GM23338 (cell line): ENCODE measurements around the gene LEO1. TPM values are rescaled to one million over a fixed set of nuclear protein-coding genes. Genes with fewer than 3 reads are reported as not detected.

Source experiments
- ATAC-seq: fragments of 200-7000 bp; cut with Tn5 transposase; 3 replicates; pipeline ENCODE4 v1.9.1; 2020
- DNase-seq: peaks from one replicate; pipeline ENCODE4 v3.0.0-alpha.2; 2015; ENCODE audit warnings: low spot score
- H2AFZ ChIP-seq: fragments of 200-600 bp; sonication (generic); 2 replicates; pipeline ENCODE4 v1.8.0; 2016; ENCODE audit warnings: antibody characterized with exemption, mild to moderate bottlenecking, moderate library complexity
- H3F3A ChIP-seq: fragments of 200-600 bp; sonication (generic); replicated peaks from 2 replicates; pipeline ENCODE4 v1.8.0; 2017; ENCODE audit warnings: antibody characterized with exemption, mixed run types, low read depth
- H3K27ac ChIP-seq: fragments of 200-600 bp; sonication (generic); 2 replicates; pipeline ENCODE4 v1.6.1; 2016; ENCODE audit warnings: low read depth
- H3K27me3 ChIP-seq: fragments of 200-600 bp; sonication (generic); 2 replicates; pipeline ENCODE4 v1.8.0; 2016; ENCODE audit warnings: mild to moderate bottlenecking, mixed run types, moderate library complexity; ENCODE audit not compliant: insufficient read depth
- H3K36me3 ChIP-seq: fragments of 200-600 bp; sonication (generic); 2 replicates; pipeline ENCODE4 v1.8.0; 2016; ENCODE audit warnings: mild to moderate bottlenecking; ENCODE audit not compliant: insufficient read depth
- H3K4me1 ChIP-seq: fragments of 200-600 bp; sonication (generic); 2 replicates; pipeline ENCODE4 v1.8.0; 2016; ENCODE audit warnings: mild to moderate bottlenecking, moderate library complexity; ENCODE audit not compliant: insufficient read depth
- H3K4me2 ChIP-seq: fragments of 200-600 bp; sonication (generic); 2 replicates; pipeline ENCODE4 v1.7.1; 2017; ENCODE audit warnings: mixed run types
- H3K4me3 ChIP-seq: fragments of 200-600 bp; sonication (generic); 2 replicates; pipeline ENCODE4 v1.6.1; 2016; ENCODE audit warnings: mixed run types
- H3K79me2 ChIP-seq: fragments of 200-600 bp; sonication (generic); replicated peaks from 2 replicates; pipeline ENCODE4 v1.8.0; 2017; ENCODE audit warnings: mild to moderate bottlenecking; ENCODE audit not compliant: insufficient read depth
- H3K9me2 ChIP-seq: fragments of 200-600 bp; sonication (generic); 2 replicates; pipeline ENCODE4 v1.8.0; 2017; ENCODE audit not compliant: insufficient read depth
- H4K20me1 ChIP-seq: fragments of 200-600 bp; sonication (generic); replicated peaks from 2 replicates; pipeline ENCODE4 v1.8.0; 2017; ENCODE audit warnings: mild to moderate bottlenecking; ENCODE audit not compliant: insufficient read depth
- H3K27ac Mint-ChIP-seq: 2 replicates; pipeline ENCODE4 v1.8.0; 2020; ENCODE audit warnings: inconsistent platforms, mild to moderate bottlenecking, moderate library complexity, mixed read lengths
- H3K27me3 Mint-ChIP-seq: 3 replicates; pipeline ENCODE4 v1.8.0; 2022; ENCODE audit warnings: low read depth, mild to moderate bottlenecking, moderate library complexity, mixed read lengths, inconsistent platforms; ENCODE audit not compliant: insufficient read depth, poor library complexity
- H3K36me3 Mint-ChIP-seq: 3 replicates; pipeline ENCODE4 v1.8.0; 2021; ENCODE audit warnings: low read depth, mild to moderate bottlenecking, inconsistent platforms, moderate library complexity, mixed read lengths
- H3K4me1 Mint-ChIP-seq: 3 replicates; pipeline ENCODE4 v1.8.0; 2020; ENCODE audit warnings: mild to moderate bottlenecking, inconsistent platforms, mixed read lengths
- H3K4me3 Mint-ChIP-seq: 3 replicates; pipeline ENCODE4 v1.8.0; 2021; ENCODE audit warnings: moderate library complexity, mild to moderate bottlenecking, inconsistent platforms, mixed read lengths
- H3K9me3 Mint-ChIP-seq: 3 replicates; pipeline ENCODE4 v1.8.0; 2020; ENCODE audit warnings: moderate library complexity, mild to moderate bottlenecking, inconsistent platforms, mixed read lengths
- CREB1 ChIP-seq: fragments of 250-450 bp; sonication (Bioruptor Pico); IDR thresholded peaks from 2 replicates; pipeline ENCODE4 v1.5.0; 2020; ENCODE audit warnings: low read depth, mild to moderate bottlenecking, moderate library complexity
- EZH2 ChIP-seq: fragments of 200-600 bp; sonication (generic); IDR thresholded peaks from one replicate; pipeline ENCODE4 v1.8.0; 2017; ENCODE audit warnings: antibody characterized with exemption, mild to moderate bottlenecking, low read depth; ENCODE audit not compliant: unreplicated experiment
- JUNB ChIP-seq: IDR thresholded peaks from one replicate; pipeline ENCODE4 v1.6.1; 2016; ENCODE audit warnings: antibody characterized with exemption; ENCODE audit not compliant: unreplicated experiment
- POLR2AphosphoS5 ChIP-seq: IDR thresholded peaks from 2 replicates; pipeline ENCODE4 v1.6.1; 2016; ENCODE audit warnings: antibody characterized with exemption, low read depth
- STAT1 ChIP-seq: IDR thresholded peaks from one replicate; pipeline ENCODE4 v1.6.1; 2016; ENCODE audit warnings: antibody characterized with exemption; ENCODE audit not compliant: unreplicated experiment
- ZNF114 ChIP-seq: fragments of 250-450 bp; sonication (Bioruptor Pico); IDR thresholded peaks from 2 replicates; pipeline ENCODE4 v1.5.0; 2020; ENCODE audit warnings: mild to moderate bottlenecking, moderate library complexity
- ZNF331 ChIP-seq: fragments of 250-450 bp; sonication (Bioruptor Pico); IDR thresholded peaks from 2 replicates; pipeline ENCODE4 v1.5.0; 2020; ENCODE audit warnings: low read depth, mild to moderate bottlenecking, moderate library complexity
- polyA plus RNA-seq: library from polyadenylated mRNA; unstranded; fragments of >200 nt; fragmentation: Nextera tagmentation; extraction: Ambion mirVana; gene quantifications from 2 replicates; pipeline ENCODE4 v1.2.1, GENCODE V29; 2016
- total RNA-seq: library from RNA; depleted of rRNA; stranded (reverse); fragments of >200 nt; shearing (Covaris generic); gene quantifications from 2 replicates; pipeline ENCODE4 v1.2.3, GENCODE V29; 2014
- TF ChIP-seq, protein P1 (sequence below): fragments of 250-450 bp; sonication (Bioruptor Pico); IDR thresholded peaks from 2 replicates; pipeline ENCODE4 v1.5.0; 2020; ENCODE audit warnings: mild to moderate bottlenecking, moderate library complexity
- TF ChIP-seq, protein P2 (sequence below): IDR thresholded peaks from 2 replicates; pipeline ENCODE4 v1.6.1; 2016; ENCODE audit warnings: antibody characterized with exemption
- TF ChIP-seq, protein P3 (sequence below), 2 experiments: fragments of 200-600 bp in 1 of 2; sonication (generic) in 1 of 2; conservative IDR thresholded peaks; 2 replicates each; pipeline versions ENCODE4 v1.5.1 to v1.6.1; 2016 to 2017; ENCODE audit warnings: antibody characterized with exemption in 2 of 2, low read depth in 2 of 2, mild to moderate bottlenecking in 2 of 2, moderate library complexity in 1 of 2

The LEO1 gene
- total and polyA plus RNA-seq, 2 experiments from 2014 or later, result 41.4 to 55.6 TPM

DNA sequence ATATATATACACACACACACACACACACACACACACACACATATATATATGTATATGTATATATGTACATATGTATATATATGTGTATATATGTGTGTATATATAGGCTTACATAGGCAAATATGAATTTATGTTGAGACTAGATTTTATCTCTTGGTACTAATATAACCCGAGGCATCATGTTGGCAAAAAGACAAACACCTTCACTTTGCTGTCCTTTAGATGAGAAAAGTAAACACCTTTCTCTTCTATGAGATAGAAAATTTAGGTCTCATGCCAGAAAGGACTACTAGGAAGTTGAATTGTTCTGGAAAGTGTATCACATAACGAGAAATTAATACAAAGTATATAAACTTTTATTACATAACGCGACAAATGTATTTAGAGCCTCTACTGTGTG, 19.6 kb upstream of the LEO1 start (continued):
- TF ChIP-seq, protein P1, sequence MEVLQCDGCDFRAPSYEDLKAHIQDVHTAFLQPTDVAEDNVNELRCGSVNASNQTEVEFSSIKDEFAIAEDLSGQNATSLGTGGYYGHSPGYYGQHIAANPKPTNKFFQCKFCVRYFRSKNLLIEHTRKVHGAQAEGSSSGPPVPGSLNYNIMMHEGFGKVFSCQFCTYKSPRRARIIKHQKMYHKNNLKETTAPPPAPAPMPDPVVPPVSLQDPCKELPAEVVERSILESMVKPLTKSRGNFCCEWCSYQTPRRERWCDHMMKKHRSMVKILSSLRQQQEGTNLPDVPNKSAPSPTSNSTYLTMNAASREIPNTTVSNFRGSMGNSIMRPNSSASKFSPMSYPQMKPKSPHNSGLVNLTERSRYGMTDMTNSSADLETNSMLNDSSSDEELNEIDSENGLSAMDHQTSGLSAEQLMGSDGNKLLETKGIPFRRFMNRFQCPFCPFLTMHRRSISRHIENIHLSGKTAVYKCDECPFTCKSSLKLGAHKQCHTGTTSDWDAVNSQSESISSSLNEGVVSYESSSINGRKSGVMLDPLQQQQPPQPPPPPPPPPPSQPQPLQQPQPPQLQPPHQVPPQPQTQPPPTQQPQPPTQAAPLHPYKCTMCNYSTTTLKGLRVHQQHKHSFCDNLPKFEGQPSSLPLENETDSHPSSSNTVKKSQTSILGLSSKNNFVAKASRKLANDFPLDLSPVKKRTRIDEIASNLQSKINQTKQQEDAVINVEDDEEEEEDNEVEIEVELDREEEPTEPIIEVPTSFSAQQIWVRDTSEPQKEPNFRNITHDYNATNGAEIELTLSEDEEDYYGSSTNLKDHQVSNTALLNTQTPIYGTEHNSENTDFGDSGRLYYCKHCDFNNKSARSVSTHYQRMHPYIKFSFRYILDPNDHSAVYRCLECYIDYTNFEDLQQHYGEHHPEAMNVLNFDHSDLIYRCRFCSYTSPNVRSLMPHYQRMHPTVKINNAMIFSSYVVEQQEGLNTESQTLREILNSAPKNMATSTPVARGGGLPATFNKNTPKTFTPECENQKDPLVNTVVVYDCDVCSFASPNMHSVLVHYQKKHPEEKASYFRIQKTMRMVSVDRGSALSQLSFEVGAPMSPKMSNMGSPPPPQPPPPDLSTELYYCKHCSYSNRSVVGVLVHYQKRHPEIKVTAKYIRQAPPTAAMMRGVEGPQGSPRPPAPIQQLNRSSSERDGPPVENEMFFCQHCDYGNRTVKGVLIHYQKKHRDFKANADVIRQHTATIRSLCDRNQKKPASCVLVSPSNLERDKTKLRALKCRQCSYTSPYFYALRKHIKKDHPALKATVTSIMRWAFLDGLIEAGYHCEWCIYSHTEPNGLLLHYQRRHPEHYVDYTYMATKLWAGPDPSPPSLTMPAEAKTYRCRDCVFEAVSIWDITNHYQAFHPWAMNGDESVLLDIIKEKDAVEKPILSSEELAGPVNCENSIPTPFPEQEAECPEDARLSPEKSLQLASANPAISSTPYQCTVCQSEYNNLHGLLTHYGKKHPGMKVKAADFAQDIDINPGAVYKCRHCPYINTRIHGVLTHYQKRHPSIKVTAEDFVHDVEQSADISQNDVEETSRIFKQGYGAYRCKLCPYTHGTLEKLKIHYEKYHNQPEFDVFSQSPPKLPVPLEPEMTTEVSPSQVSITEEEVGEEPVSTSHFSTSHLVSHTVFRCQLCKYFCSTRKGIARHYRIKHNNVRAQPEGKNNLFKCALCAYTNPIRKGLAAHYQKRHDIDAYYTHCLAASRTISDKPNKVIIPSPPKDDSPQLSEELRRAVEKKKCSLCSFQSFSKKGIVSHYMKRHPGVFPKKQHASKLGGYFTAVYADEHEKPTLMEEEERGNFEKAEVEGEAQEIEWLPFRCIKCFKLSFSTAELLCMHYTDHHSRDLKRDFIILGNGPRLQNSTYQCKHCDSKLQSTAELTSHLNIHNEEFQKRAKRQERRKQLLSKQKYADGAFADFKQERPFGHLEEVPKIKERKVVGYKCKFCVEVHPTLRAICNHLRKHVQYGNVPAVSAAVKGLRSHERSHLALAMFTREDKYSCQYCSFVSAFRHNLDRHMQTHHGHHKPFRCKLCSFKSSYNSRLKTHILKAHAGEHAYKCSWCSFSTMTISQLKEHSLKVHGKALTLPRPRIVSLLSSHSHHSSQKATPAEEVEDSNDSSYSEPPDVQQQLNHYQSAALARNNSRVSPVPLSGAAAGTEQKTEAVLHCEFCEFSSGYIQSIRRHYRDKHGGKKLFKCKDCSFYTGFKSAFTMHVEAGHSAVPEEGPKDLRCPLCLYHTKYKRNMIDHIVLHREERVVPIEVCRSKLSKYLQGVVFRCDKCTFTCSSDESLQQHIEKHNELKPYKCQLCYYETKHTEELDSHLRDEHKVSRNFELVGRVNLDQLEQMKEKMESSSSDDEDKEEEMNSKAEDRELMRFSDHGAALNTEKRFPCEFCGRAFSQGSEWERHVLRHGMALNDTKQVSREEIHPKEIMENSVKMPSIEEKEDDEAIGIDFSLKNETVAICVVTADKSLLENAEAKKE (CRISPR knock-in tag), result no peak
- no peak for TF ChIP-seq JUNB
- no peak for TF ChIP-seq ZNF114 (CRISPR knock-in tag)
- TF ChIP-seq POLR2AphosphoS5, result no peak
- TF ChIP-seq STAT1, result no peak
- TF ChIP-seq, protein P2, sequence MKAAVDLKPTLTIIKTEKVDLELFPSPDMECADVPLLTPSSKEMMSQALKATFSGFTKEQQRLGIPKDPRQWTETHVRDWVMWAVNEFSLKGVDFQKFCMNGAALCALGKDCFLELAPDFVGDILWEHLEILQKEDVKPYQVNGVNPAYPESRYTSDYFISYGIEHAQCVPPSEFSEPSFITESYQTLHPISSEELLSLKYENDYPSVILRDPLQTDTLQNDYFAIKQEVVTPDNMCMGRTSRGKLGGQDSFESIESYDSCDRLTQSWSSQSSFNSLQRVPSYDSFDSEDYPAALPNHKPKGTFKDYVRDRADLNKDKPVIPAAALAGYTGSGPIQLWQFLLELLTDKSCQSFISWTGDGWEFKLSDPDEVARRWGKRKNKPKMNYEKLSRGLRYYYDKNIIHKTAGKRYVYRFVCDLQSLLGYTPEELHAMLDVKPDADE, result no peak
- no peak for TF ChIP-seq ZNF331
- no peak for TF ChIP-seq EZH2
- no peak for TF ChIP-seq CREB1 (CRISPR knock-in tag)

DNA sequence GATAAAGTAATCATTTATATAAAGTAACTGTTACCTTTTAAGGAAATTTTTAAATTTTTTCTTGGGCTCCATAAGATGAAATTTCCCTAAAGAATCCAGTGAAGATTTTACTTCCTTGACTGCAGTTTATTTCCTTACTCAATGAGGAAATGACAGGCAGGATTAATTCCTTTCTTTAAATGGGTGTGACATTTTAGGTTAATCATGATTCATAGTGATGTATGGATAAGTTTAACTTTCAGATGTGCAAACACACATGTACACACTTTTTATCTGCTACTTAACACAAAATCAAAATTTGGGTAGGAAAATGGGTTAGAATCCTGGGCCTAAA, 11.2 kb upstream of the LEO1 start:
- Histone ChIP-seq H3K4me3 (no peak overlapping the region), H3K27me3 (no peaks in the 10 kb centered on the region), H3K79me2 (no peaks in the 10 kb centered on the region), H3K36me3 (no peaks in the 10 kb centered on the region), H3F3A (no peaks in the 10 kb centered on the region), H3K4me2 (no peak overlapping the region), H3K4me1 (no peaks in the 10 kb centered on the region), H4K20me1 (no peaks in the 10 kb centered on the region), H2AFZ (no peak overlapping the region), H3K27ac (no peak overlapping the region), H3K9me2 (no peaks in the 10 kb centered on the region)
- ATAC-seq (no peak), DNase-seq (no peak)
- no peaks in the 10 kb centered on the region for H3K9me3 Mint-ChIP-seq
- H3K36me3 Mint-ChIP-seq, result no peaks in the 10 kb centered on the region
- no peak overlapping the region for H3K27ac Mint-ChIP-seq
- peaks cover 4% of the 10 kb centered on the region; the same call in 1 of the 3 replicates for H3K4me1 Mint-ChIP-seq
- no peak overlapping the region for H3K4me3 Mint-ChIP-seq
- no peak for TF ChIP-seq STAT1
- TF ChIP-seq, protein P3, sequence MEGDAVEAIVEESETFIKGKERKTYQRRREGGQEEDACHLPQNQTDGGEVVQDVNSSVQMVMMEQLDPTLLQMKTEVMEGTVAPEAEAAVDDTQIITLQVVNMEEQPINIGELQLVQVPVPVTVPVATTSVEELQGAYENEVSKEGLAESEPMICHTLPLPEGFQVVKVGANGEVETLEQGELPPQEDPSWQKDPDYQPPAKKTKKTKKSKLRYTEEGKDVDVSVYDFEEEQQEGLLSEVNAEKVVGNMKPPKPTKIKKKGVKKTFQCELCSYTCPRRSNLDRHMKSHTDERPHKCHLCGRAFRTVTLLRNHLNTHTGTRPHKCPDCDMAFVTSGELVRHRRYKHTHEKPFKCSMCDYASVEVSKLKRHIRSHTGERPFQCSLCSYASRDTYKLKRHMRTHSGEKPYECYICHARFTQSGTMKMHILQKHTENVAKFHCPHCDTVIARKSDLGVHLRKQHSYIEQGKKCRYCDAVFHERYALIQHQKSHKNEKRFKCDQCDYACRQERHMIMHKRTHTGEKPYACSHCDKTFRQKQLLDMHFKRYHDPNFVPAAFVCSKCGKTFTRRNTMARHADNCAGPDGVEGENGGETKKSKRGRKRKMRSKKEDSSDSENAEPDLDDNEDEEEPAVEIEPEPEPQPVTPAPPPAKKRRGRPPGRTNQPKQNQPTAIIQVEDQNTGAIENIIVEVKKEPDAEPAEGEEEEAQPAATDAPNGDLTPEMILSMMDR (conservative IDR thresholded peaks at IDR 0.05; ENCODE audit: low read depth in 2 of 2), result no peak
- peaks cover 2% of the 10 kb centered on the region for H3K27me3 Mint-ChIP-seq
